OCI-LY3 (cell line): ENCODE data around the gene FBXO22.

Source experiments
- H2AFZ ChIP-seq: fragments of 200-600, 300-600 bp; shearing (Covaris generic); 2 replicates; pipeline ENCODE4 v1.6.0; 2014; ENCODE audit warnings: antibody characterized with exemption, low read depth, low read length
- H3K27ac ChIP-seq: fragments of 200-600, 300-600 bp; sonication (generic); 2 replicates; pipeline ENCODE4 v1.5.1; 2014; ENCODE audit warnings: mild to moderate bottlenecking, low read length, moderate library complexity, mixed read lengths
- H3K27me3 ChIP-seq: fragments of 200-600, 300-600 bp; sonication (generic); 2 replicates; pipeline ENCODE4 v1.6.1; 2014; ENCODE audit warnings: low read depth, low read length, mixed read lengths
- H3K36me3 ChIP-seq: fragments of 200-600, 300-600 bp; sonication (generic); replicated peaks from 2 replicates; pipeline ENCODE3; 2014; ENCODE audit warnings: low read depth, low read length, mixed read lengths
- H3K4me1 ChIP-seq: fragments of 300-600, 200-600 bp; sonication (generic); 2 replicates; pipeline ENCODE4 v1.6.1; 2014; ENCODE audit warnings: low read length, mixed read lengths
- H3K4me2 ChIP-seq: fragments of 200-600, 300-600 bp; sonication (generic); 2 replicates; pipeline ENCODE4 v1.6.1; 2014; ENCODE audit warnings: low read length, mixed read lengths
- H3K4me3 ChIP-seq: fragments of 300-600, 200-600 bp; sonication (generic); 2 replicates; pipeline ENCODE4 v1.5.1; 2014; ENCODE audit warnings: antibody characterized with exemption, mild to moderate bottlenecking, low read length, moderate library complexity
- H3K79me2 ChIP-seq: fragments of 300-600, 200-600 bp; shearing (Covaris generic); 2 replicates; pipeline ENCODE4 v1.6.1; 2014; ENCODE audit warnings: mild to moderate bottlenecking, low read length, mixed read lengths
- H3K9ac ChIP-seq: fragments of 300-600, 200-600 bp; shearing (Covaris generic); 2 replicates; pipeline ENCODE4 v1.6.0; 2014; ENCODE audit warnings: mild to moderate bottlenecking, low read length, moderate library complexity
- H3K9me3 ChIP-seq: fragments of 200-600, 300-600 bp; shearing (Covaris generic); 2 replicates; pipeline ENCODE4 v1.6.1; 2014; ENCODE audit warnings: low read length, mixed read lengths; ENCODE audit not compliant: insufficient read depth
- H4K20me1 ChIP-seq: fragments of 200-600, 300-600 bp; sonication (generic); 2 replicates; pipeline ENCODE4 v1.6.1; 2016; ENCODE audit warnings: low read length, mixed read lengths; ENCODE audit not compliant: insufficient read depth
- EZH2phosphoT487 ChIP-seq: fragments of 200-600 bp; shearing (Covaris generic); IDR thresholded peaks from 2 replicates; pipeline ENCODE4 v1.6.1; 2018; ENCODE audit warnings: antibody characterized with exemption, mixed run types, low read depth
- TF ChIP-seq, protein P1 (sequence below): fragments of 200-600, 300-600 bp; sonication (generic); IDR thresholded peaks from 2 replicates; pipeline ENCODE4 v1.5.1; 2014; ENCODE audit warnings: antibody characterized with exemption, low read length, low read depth

FBXO22 gene

DNA sequence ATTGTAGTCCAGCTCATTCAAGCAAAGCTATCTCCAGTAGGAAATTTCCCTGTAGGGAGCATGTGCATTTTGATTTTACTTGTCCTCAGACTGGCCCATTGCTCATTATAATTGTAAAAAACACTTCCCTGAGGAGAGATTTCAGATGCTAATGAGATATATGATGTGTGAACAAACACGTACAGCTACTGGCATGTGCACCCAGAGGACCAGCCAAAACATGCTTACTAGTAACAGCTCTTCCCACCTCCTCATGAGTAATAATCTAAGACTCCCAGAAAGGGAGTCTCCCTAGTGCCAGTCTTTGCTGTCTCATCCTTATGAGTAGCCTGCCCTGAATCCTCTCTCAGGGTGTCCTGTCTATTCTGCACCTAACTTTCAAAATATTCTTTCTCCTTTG, 43.4 kb downstream of the FBXO22 start:
- H2AFZ ChIP-seq, result no peak overlapping the region
- no peak overlapping the region for H3K4me2 ChIP-seq
- H3K27ac ChIP-seq, result no peak overlapping the region
- no peaks in the 10 kb centered on the region for H3K9me3 ChIP-seq
- no peak overlapping the region for H3K9ac ChIP-seq
- TF ChIP-seq, protein P1, sequence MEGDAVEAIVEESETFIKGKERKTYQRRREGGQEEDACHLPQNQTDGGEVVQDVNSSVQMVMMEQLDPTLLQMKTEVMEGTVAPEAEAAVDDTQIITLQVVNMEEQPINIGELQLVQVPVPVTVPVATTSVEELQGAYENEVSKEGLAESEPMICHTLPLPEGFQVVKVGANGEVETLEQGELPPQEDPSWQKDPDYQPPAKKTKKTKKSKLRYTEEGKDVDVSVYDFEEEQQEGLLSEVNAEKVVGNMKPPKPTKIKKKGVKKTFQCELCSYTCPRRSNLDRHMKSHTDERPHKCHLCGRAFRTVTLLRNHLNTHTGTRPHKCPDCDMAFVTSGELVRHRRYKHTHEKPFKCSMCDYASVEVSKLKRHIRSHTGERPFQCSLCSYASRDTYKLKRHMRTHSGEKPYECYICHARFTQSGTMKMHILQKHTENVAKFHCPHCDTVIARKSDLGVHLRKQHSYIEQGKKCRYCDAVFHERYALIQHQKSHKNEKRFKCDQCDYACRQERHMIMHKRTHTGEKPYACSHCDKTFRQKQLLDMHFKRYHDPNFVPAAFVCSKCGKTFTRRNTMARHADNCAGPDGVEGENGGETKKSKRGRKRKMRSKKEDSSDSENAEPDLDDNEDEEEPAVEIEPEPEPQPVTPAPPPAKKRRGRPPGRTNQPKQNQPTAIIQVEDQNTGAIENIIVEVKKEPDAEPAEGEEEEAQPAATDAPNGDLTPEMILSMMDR, result no peak
- TF ChIP-seq EZH2phosphoT487, result no peak
- no peaks in the 10 kb centered on the region for H3K79me2 ChIP-seq
- H3K36me3 ChIP-seq, result no peaks in the 10 kb centered on the region
- H4K20me1 ChIP-seq, result no peaks in the 10 kb centered on the region
- no peaks in the 10 kb centered on the region for H3K4me1 ChIP-seq
- H3K27me3 ChIP-seq, result no peaks in the 10 kb centered on the region
- H3K4me3 ChIP-seq, result no peak overlapping the region

DNA sequence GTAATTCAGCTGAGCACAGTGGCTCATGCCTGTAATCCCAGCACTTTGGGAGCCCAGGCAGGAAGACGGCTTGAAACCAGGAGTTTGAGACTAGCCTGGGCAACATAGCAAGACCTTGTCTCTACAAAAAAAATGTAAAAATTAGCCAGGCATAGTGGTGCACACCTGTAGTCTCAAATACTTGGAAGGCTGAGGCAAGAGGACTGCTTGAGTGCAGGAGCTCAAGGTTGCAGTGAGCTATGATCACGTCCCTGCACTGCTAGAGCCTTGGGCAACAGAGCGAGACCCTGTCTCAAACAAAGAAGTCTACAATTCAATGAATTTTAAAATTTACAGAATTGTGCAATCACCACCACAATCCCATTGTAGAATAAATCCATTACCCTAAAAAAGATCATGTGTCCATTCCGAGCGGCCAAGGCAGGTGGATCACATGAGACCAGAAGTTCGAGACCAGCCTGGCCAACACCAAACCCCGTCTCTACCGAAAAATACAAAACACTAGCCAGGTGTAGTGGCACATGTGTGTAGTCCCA, 45.2 kb downstream of the FBXO22 start:
- Histone ChIP-seq H3K9me3 (no peaks in the 10 kb centered on the region), H2AFZ (no peak overlapping the region), H3K79me2 (no peaks in the 10 kb centered on the region), H3K9ac (no peak overlapping the region), H3K4me1 (no peaks in the 10 kb centered on the region), H3K27me3 (no peaks in the 10 kb centered on the region), H4K20me1 (no peaks in the 10 kb centered on the region), H3K4me2 (no peak overlapping the region), H3K36me3 (no peaks in the 10 kb centered on the region), H3K4me3 (no peak overlapping the region), H3K27ac (no peak overlapping the region)
- TF ChIP-seq, protein P1, result no peak
- no peak for TF ChIP-seq EZH2phosphoT487

DNA sequence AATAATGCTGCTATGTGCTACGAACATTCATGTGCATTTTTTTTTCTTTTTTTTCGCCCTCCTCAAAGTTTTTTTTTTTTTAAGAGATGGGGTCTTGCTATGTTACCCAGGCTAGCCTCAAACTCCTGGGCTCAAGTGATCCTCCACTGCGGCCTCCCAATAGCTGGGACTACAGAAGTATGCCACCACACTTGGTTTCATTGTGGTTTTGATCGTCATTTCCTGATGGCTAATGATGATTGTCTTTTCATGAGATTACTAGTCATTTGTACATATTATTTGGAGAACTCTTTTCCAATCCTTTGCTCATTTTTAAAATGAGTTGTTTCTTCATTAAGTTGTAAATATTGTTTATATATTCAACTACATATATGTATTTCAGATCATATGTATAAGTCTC, 48.8 kb downstream of the FBXO22 start:
- H3K4me2 ChIP-seq, result no peak overlapping the region
- H3K27ac ChIP-seq, result no peak overlapping the region
- TF ChIP-seq, protein P1, result no peak
- TF ChIP-seq EZH2phosphoT487, result no peak
- no peaks in the 10 kb centered on the region for H3K36me3 ChIP-seq
- no peaks in the 10 kb centered on the region for H3K27me3 ChIP-seq
- no peaks in the 10 kb centered on the region for H4K20me1 ChIP-seq
- H3K4me1 ChIP-seq, result no peaks in the 10 kb centered on the region
- H2AFZ ChIP-seq, result no peak overlapping the region
- H3K9ac ChIP-seq, result no peak overlapping the region
- H3K79me2 ChIP-seq, result no peaks in the 10 kb centered on the region
- H3K9me3 ChIP-seq, result no peaks in the 10 kb centered on the region
- no peak overlapping the region for H3K4me3 ChIP-seq

DNA sequence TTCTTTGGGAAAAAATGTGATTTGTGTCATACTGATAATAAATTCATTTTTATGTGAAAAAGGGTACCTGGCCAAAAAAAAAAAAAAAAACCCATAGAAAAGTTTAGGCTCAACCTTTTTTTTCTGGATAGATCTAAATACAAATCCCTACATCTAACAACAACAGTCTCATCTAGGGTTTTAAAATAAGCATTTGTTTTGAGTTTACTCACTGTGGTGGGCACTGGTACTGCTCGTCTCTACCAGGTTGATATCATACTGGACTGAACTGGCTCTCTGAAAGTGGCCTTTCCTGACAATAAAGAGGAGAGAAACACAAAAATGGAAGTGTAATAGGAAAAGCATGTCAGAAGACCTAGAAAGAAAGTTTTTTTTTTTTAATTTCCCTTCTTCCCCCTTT, 52.0 kb downstream of the FBXO22 start:
- H3K9ac ChIP-seq, result no peak overlapping the region
- H3K9me3 ChIP-seq, result no peaks in the 10 kb centered on the region
- no peaks in the 10 kb centered on the region for H4K20me1 ChIP-seq
- H3K4me3 ChIP-seq, result no peak overlapping the region
- H3K27me3 ChIP-seq, result no peaks in the 10 kb centered on the region
- H3K79me2 ChIP-seq, result no peaks in the 10 kb centered on the region
- H2AFZ ChIP-seq, result no peak overlapping the region
- no peak overlapping the region for H3K27ac ChIP-seq
- TF ChIP-seq EZH2phosphoT487, result no peak
- TF ChIP-seq, protein P1, result no peak
- H3K36me3 ChIP-seq, result peaks cover 11% of the 10 kb centered on the region
- no peak overlapping the region for H3K4me2 ChIP-seq
- no peaks in the 10 kb centered on the region for H3K4me1 ChIP-seq
